ENCODE results near the gene HTT. TPM values are rescaled to one million over a fixed set of nuclear protein-coding genes. Genes with fewer than 3 reads are reported as not detected.

The HTT gene
- total RNA-seq, 1 experiment from 2014 or later: 18.4 TPM

GRCh38 chr4:3134201-3134600 lies 59.7 kb downstream of the HTT start:
- ChIA-PET POLR2A (ENCODE audit: unreplicated experiment) (interaction anchor here (0.7 kb wide), 1 partner anchor 138 kb away, joined by 3 read pairs; no protein-coding TSS in a partner anchor), CTCF (no interaction called here)

GRCh38 chr4:3135155-3136011 lies 60.9 kb downstream of the HTT start:
- intact Hi-C loops (cut with micrococcal nuclease): loop anchor here (1.0 kb wide), 1 partner anchor 29 kb away; no protein-coding TSS in a partner anchor
- no peak for TF ChIP-seq EZH2phosphoT487 (IDR thresholded peaks at IDR 0.05; ENCODE audit: borderline replicate concordance, low read length)
- no peak for TF ChIP-seq EZH2 (IDR thresholded peaks at IDR 0.05; ENCODE audit: low read length, unreplicated experiment)
- TF ChIP-seq CTCF (conservative IDR thresholded peaks at IDR 0.05; ENCODE audit: low read depth, low read length): no peak
- CTCF ChIA-PET: no interaction called here

More at GRCh38 chr4:3134201-3134600, 59.7 kb downstream of the HTT start:
- no peaks in the 10 kb centered on the region for H3K4me1 ChIP-seq (ENCODE audit: insufficient read depth, low read length)
- ATAC-seq (no peak), DNase-seq (no peak)
- BruUV-seq (replicated peaks): no TSS peak
- no peak overlapping the region for H2AFZ ChIP-seq (ENCODE audit: low read length)
- no peaks in the 10 kb centered on the region for H4K20me1 ChIP-seq (ENCODE audit: low read length)
- intact Hi-C loops (cut with micrococcal nuclease): no loop called here
- no peaks in the 10 kb centered on the region for H3F3A ChIP-seq (ENCODE audit: low read length, unreplicated experiment)
- no peak overlapping the region for H3K4me3 ChIP-seq (ENCODE audit: low read length)
- H3K79me2 ChIP-seq (ENCODE audit: low read length): no peaks in the 10 kb centered on the region
- H3K27ac ChIP-seq (ENCODE audit: low read length): no peak overlapping the region
- H3K9me2 ChIP-seq (replicated peaks; ENCODE audit: low read length): no peaks in the 10 kb centered on the region
- TF ChIP-seq EZH2 (IDR thresholded peaks at IDR 0.05; ENCODE audit: low read length, unreplicated experiment): no peak
- TF ChIP-seq EZH2phosphoT487 (IDR thresholded peaks at IDR 0.05; ENCODE audit: borderline replicate concordance, low read length): no peak
- TF ChIP-seq CTCF (conservative IDR thresholded peaks at IDR 0.05; ENCODE audit: low read depth, low read length): no peak
- H3K9ac ChIP-seq (ENCODE audit: low read length): no peak overlapping the region
- no peaks in the 10 kb centered on the region for H3K27me3 ChIP-seq (ENCODE audit: low read length)
- H3K9me3 ChIP-seq (ENCODE audit: low read length): no peaks in the 10 kb centered on the region
- H3K4me2 ChIP-seq (ENCODE audit: low read length): no peak overlapping the region
- H3K36me3 ChIP-seq (ENCODE audit: low read depth, low read length): peaks cover 11% of the 10 kb centered on the region

GRCh38 chr4:3136454-3136853 lies 62.0 kb downstream of the HTT start:
- intact Hi-C loops (cut with micrococcal nuclease): loop anchor here (1.0 kb wide), 1 partner anchor 30 kb away; no protein-coding TSS in a partner anchor

More at GRCh38 chr4:3135155-3136011, 60.9 kb downstream of the HTT start:
- POLR2A ChIA-PET (ENCODE audit: unreplicated experiment): no interaction called here
- ATAC-seq: no peak
- Histone ChIP-seq H3K9me2 (replicated peaks; ENCODE audit: low read length) (no peaks in the 10 kb centered on the region), H4K20me1 (ENCODE audit: low read length) (no peaks in the 10 kb centered on the region), H3K27ac (ENCODE audit: low read length) (no peak overlapping the region), H3F3A (ENCODE audit: low read length, unreplicated experiment) (no peaks in the 10 kb centered on the region), H3K9me3 (ENCODE audit: low read length) (no peaks in the 10 kb centered on the region), H3K4me1 (ENCODE audit: insufficient read depth, low read length) (no peaks in the 10 kb centered on the region), H3K79me2 (ENCODE audit: low read length) (no peaks in the 10 kb centered on the region), H3K27me3 (ENCODE audit: low read length) (no peaks in the 10 kb centered on the region), H2AFZ (ENCODE audit: low read length) (no peak overlapping the region), H3K9ac (ENCODE audit: low read length) (no peak overlapping the region), H3K4me3 (ENCODE audit: low read length) (no peak overlapping the region), H3K4me2 (ENCODE audit: low read length) (no peak overlapping the region), H3K36me3 (ENCODE audit: low read depth, low read length) (peaks cover 11% of the 10 kb centered on the region)
- no peak for DNase-seq
- no TSS peak for BruUV-seq (replicated peaks)

More at GRCh38 chr4:3136454-3136853, 62.0 kb downstream of the HTT start:
- Histone ChIP-seq H3K4me3 (ENCODE audit: low read length) (no peak overlapping the region), H3K4me2 (ENCODE audit: low read length) (no peak overlapping the region), H3K4me1 (ENCODE audit: insufficient read depth, low read length) (no peaks in the 10 kb centered on the region), H3K79me2 (ENCODE audit: low read length) (no peaks in the 10 kb centered on the region), H4K20me1 (ENCODE audit: low read length) (no peaks in the 10 kb centered on the region), H3K9ac (ENCODE audit: low read length) (no peak overlapping the region), H2AFZ (ENCODE audit: low read length) (no peak overlapping the region), H3K9me3 (ENCODE audit: low read length) (no peaks in the 10 kb centered on the region), H3K36me3 (ENCODE audit: low read depth, low read length) (peaks cover 17% of the 10 kb centered on the region), H3K27me3 (ENCODE audit: low read length) (no peaks in the 10 kb centered on the region), H3F3A (ENCODE audit: low read length, unreplicated experiment) (no peaks in the 10 kb centered on the region), H3K27ac (ENCODE audit: low read length) (no peak overlapping the region), H3K9me2 (replicated peaks; ENCODE audit: low read length) (no peaks in the 10 kb centered on the region)
- POLR2A ChIA-PET (ENCODE audit: unreplicated experiment): no interaction called here
- BruUV-seq (replicated peaks): no TSS peak
- ATAC-seq (no peak), DNase-seq (peak; percentile 26)
- CTCF ChIA-PET: no interaction called here
- TF ChIP-seq EZH2 (IDR thresholded peaks at IDR 0.05; ENCODE audit: low read length, unreplicated experiment): no peak
- peak; percentile 48; the same call in 1 of the 2 replicates for TF ChIP-seq CTCF (conservative IDR thresholded peaks at IDR 0.05; ENCODE audit: low read depth, low read length)
